Spleen (tissue), 11 donors: ENCODE data around the gene ZNF519. TPM values are rescaled to one million over a fixed set of nuclear protein-coding genes. Genes with fewer than 3 reads are reported as not detected.

Experiments used
- DNase-seq: peaks from one replicate; pipeline ENCODE4 v3.0.0-alpha.2; 2020
- H3K27ac ChIP-seq, 8 donors: fragments of 200-600 bp; sonication (generic) in 7 of 8; 1 replicate in 4 of 8; 2 replicates in 4 of 8; pipeline versions ENCODE4 v1.5.0 to v1.8.0; 2016 to 2021; ENCODE audit warnings: inconsistent platforms in 4 of 8, mild to moderate bottlenecking in 4 of 8, moderate library complexity in 1 of 8
- H3K27me3 ChIP-seq, 7 donors: fragments of 200-600 bp; sonication (generic) in 6 of 7; replicated peaks in 1 of 7; 1 replicate in 4 of 7; 2 replicates in 3 of 7; pipeline versions ENCODE4 v1.5.0 to v1.8.0; 2016 to 2021; ENCODE audit warnings: inconsistent platforms in 3 of 7, mild to moderate bottlenecking in 1 of 7
- H3K36me3 ChIP-seq, 6 donors: fragments of 200-600 bp; sonication (generic) in 5 of 6; 1 replicate in 4 of 6; 2 replicates in 2 of 6; pipeline versions ENCODE4 v1.5.0 to v1.8.0; 2016 to 2021; ENCODE audit warnings: inconsistent platforms in 2 of 6
- H3K4me1 ChIP-seq, 6 donors: fragments of 200-600 bp; sonication (generic) in 5 of 6; 1 replicate in 3 of 6; 2 replicates in 3 of 6; pipeline versions ENCODE4 v1.5.0 to v1.8.0; 2016 to 2021; ENCODE audit warnings: inconsistent platforms in 3 of 6
- H3K4me3 ChIP-seq, 8 donors: fragments of 200-600 bp; sonication (generic) in 7 of 8; 1 replicate in 4 of 8; 2 replicates in 4 of 8; pipeline versions ENCODE4 v1.5.0 to v1.8.0; 2016 to 2021; ENCODE audit warnings: inconsistent platforms in 4 of 8, mild to moderate bottlenecking in 4 of 8, moderate library complexity in 2 of 8
- H3K9me3 ChIP-seq, 8 donors: fragments of 200-600 bp; sonication (generic) in 7 of 8; 1 replicate in 4 of 8; 2 replicates in 4 of 8; pipeline versions ENCODE4 v1.5.0 to v1.8.0; 2016 to 2021; ENCODE audit warnings: inconsistent platforms in 4 of 8
- CTCF ChIP-seq, 11 experiments: fragments of 200-600 bp in 7 of 11; fragments of 450-650 bp in 4 of 11; sonication (generic) in 4 of 11; IDR thresholded peaks in 8 of 11; conservative IDR thresholded peaks in 3 of 11; 1 replicate in 7 of 11; 2 replicates in 4 of 11; pipeline versions ENCODE4 v1.4.0 to v1.8.0; 2016 to 2021; ENCODE audit warnings: antibody characterized with exemption in 11 of 11, inconsistent platforms in 4 of 11, mild to moderate bottlenecking in 1 of 11
- POLR2A ChIP-seq, 3 donors: fragments of 450-650 bp; IDR thresholded peaks; one replicate each; pipeline ENCODE4 v1.5.1; 2017; ENCODE audit warnings: antibody characterized with exemption in 3 of 3, mild to moderate bottlenecking in 1 of 3
- POLR2AphosphoS5 ChIP-seq, 3 donors: sonication (generic); formaldehyde crosslinking; IDR thresholded peaks; one replicate each; pipeline ENCODE4 v1.5.1; 2017; ENCODE audit warnings: antibody characterized with exemption in 3 of 3
- WGBS, 5 donors: extraction: QIAGEN DNeasy Blood & Tissue Kit in 3 of 5; methylation state at CpG; one replicate each; pipeline versions ENCODE4 v1.1.5 to v1.1.7; 2013 to 2018; 5-methylcytosine and 5-hydroxymethylcytosine counted together
- intact Hi-C: fragments of 100-400 bp; cut with DNase I; formaldehyde crosslinking; loops from one replicate; pipeline ENCODE4 v1.15.0; 2023; ENCODE audit warnings: low total_unique reads
- polyA plus RNA-seq, 3 donors: library from polyadenylated mRNA; stranded (reverse); fragments of 200-250 nt; gene quantifications; one replicate each; pipeline ENCODE4 v1.2.1, GENCODE V29; 2013
- total RNA-seq, 7 donors: library from RNA; depleted of rRNA in 3 of 7; stranded (reverse); fragments of >200 nt in 3 of 7; fragmentation: NEBNext Ultra II Directional in 4 of 7; extraction: Animal tissue kit (Norgen Biotek cat#: 25700) in 4 of 7; gene quantifications; one replicate each; pipeline versions ENCODE4 v1.1.0 to v1.2.1, GENCODE V29; 2016 to 2021
- donor health status: healthy with polysubstance abuse.
- donor health status: DM: no; HTN: no; CAD: no; lungs with moderate emphysema.
- donor health status: DM: no; HTN: no; CAD: no.
- donor health status: Bipolar disorder and iron deficiency.
- donor health status: healthy.
- donor health status: DM: no; HTN: no; CAD: no.
- donor health status: DM: yes; HTN: yes; CAD: no.

The ZNF519 gene
- total and polyA plus RNA-seq, 10 donors, result 1.6 to 13.9 (median 7.5) TPM

- intact Hi-C loops, result no loop called here
- Histone ChIP-seq H3K9me3 (peaks cover 0 to 78% (median 64%) of the 10 kb centered on the region in 8 donors), H3K4me1 (no peaks in the 10 kb centered on the region), H3K27me3 (no peaks in the 10 kb centered on the region), H3K36me3 (peaks cover 0 to 34% (median 5%) of the 10 kb centered on the region in 6 donors), H3K4me3 (no peak overlapping the region), H3K27ac (no peak overlapping the region)
- DNase-seq, result no peak
- TF ChIP-seq CTCF (IDR thresholded peaks at IDR 0.05 in 8 of 11, conservative IDR thresholded peaks at IDR 0.05 in 3 of 11), result no peak
- no peak for TF ChIP-seq POLR2A (IDR thresholded peaks at IDR 0.05)
- no peak for TF ChIP-seq POLR2AphosphoS5 (IDR thresholded peaks at IDR 0.05)
- 91 to 99% (median 93%) methylated on average over 2 of the region's 2 CpGs for WGBS, 5 donors
Observed at GRCh38 chr18:14104201-14104600, 28.0 kb downstream of the ZNF519 start.

- no peak for DNase-seq
- no peaks in the 10 kb centered on the region for H3K4me1 ChIP-seq
- no peak overlapping the region for H3K27ac ChIP-seq
- H3K9me3 ChIP-seq, result peaks cover 0 to 43% (median 32%) of the 10 kb centered on the region in 8 donors
- peaks cover 0 to 27% (median 2%) of the 10 kb centered on the region in 6 donors for H3K36me3 ChIP-seq
- no peak for TF ChIP-seq POLR2A (IDR thresholded peaks at IDR 0.05)
- no peak for TF ChIP-seq CTCF (IDR thresholded peaks at IDR 0.05 in 8 of 11, conservative IDR thresholded peaks at IDR 0.05 in 3 of 11)
- TF ChIP-seq POLR2AphosphoS5 (IDR thresholded peaks at IDR 0.05), result no peak
- no peaks in the 10 kb centered on the region for H3K27me3 ChIP-seq
- 78 to 88% (median 85%) methylated on average over 4 of the region's 4 CpGs for WGBS, 5 donors
- H3K4me3 ChIP-seq, result no peak overlapping the region
- intact Hi-C loops, result no loop called here
Observed at GRCh38 chr18:14100503-14101286, 31.5 kb downstream of the ZNF519 start.

GRCh38 chr18:14098428-14098827, 33.8 kb downstream of the ZNF519 start:
- TF ChIP-seq POLR2AphosphoS5 (IDR thresholded peaks at IDR 0.05) (no peak), CTCF (IDR thresholded peaks at IDR 0.05 in 8 of 11, conservative IDR thresholded peaks at IDR 0.05 in 3 of 11) (no peak), POLR2A (IDR thresholded peaks at IDR 0.05) (no peak)
- peaks cover 0 to 21% (median 10%) of the 10 kb centered on the region in 8 donors for H3K9me3 ChIP-seq
- no peaks in the 10 kb centered on the region for H3K27me3 ChIP-seq
- no peak for DNase-seq
- H3K4me3 ChIP-seq, result no peak overlapping the region
- H3K36me3 ChIP-seq, result peaks cover 0 to 17% (median 2%) of the 10 kb centered on the region in 6 donors
- intact Hi-C loops, result no loop called here
- no peak overlapping the region for H3K27ac ChIP-seq
- WGBS, 5 donors, result 89 to 92% (median 90%) methylated on average over 6 of the region's 6 CpGs
- H3K4me1 ChIP-seq, result no peaks in the 10 kb centered on the region

GRCh38 chr18:14097761-14098160, 34.5 kb downstream of the ZNF519 start:
- intact Hi-C loops, result no loop called here
- Histone ChIP-seq H3K4me1 (no peaks in the 10 kb centered on the region), H3K36me3 (peaks cover 0 to 17% (median 2%) of the 10 kb centered on the region in 6 donors)

More at GRCh38 chr18:14097761-14098160, 34.5 kb downstream of the ZNF519 start:
- DNase-seq, result no peak
- Histone ChIP-seq H3K9me3 (peaks cover 0 to 14% (median 3%) of the 10 kb centered on the region in 8 donors), H3K27me3 (no peaks in the 10 kb centered on the region), H3K4me3 (no peak overlapping the region), H3K27ac (no peak overlapping the region)
- WGBS, 5 donors, result 88 to 96% (median 91%) methylated on average over 2 of the region's 2 CpGs
- TF ChIP-seq POLR2A (IDR thresholded peaks at IDR 0.05), result no peak
- no peak for TF ChIP-seq CTCF (IDR thresholded peaks at IDR 0.05 in 8 of 11, conservative IDR thresholded peaks at IDR 0.05 in 3 of 11)
- no peak for TF ChIP-seq POLR2AphosphoS5 (IDR thresholded peaks at IDR 0.05)
